CD4-positive, alpha-beta T cell treated with Interleukin-10 for 1 hour (primary cell): ENCODE measurements around the gene VPS45.
"Not testable (repeated sequence)": the region's sequence is repeated elsewhere in the genome, so short reads cannot be mapped to it uniquely, and the experiment has no call there.

ENCODE experiments used
- DNase-seq: peaks from one replicate; pipeline ENCODE4 v3.0.0-alpha.2; 2020

Gene VPS45

GRCh38 chr1:150161747-150162581 lies 94.4 kb downstream of the VPS45 start:
- no peak for DNase-seq

GRCh38 chr1:150162582-150162861 lies 94.9 kb downstream of the VPS45 start:
- DNase-seq: no peak

GRCh38 chr1:150162862-150163706 lies 95.5 kb downstream of the VPS45 start:
- no peak for DNase-seq

- DNase-seq: no peak
Measured at GRCh38 chr1:150164224-150164623, 96.6 kb downstream of the VPS45 start.

- no peak for DNase-seq
Measured at GRCh38 chr1:150164779-150165178, 97.2 kb downstream of the VPS45 start.

GRCh38 chr1:150165622-150166612 lies 98.3 kb downstream of the VPS45 start:
- DNase-seq: peak; percentile 62

- DNase-seq: peak; percentile 62
Measured at GRCh38 chr1:150168960-150169601, 101.5 kb downstream of the VPS45 start.

GRCh38 chr1:150171801-150172200 lies 104.2 kb downstream of the VPS45 start:
- no peak for DNase-seq

GRCh38 chr1:150173141-150173585 lies 105.6 kb downstream of the VPS45 start:
- DNase-seq: no peak

GRCh38 chr1:150176593-150176992 lies 109.0 kb downstream of the VPS45 start:
- DNase-seq: no peak

GRCh38 chr1:150178548-150178947 lies 111.0 kb downstream of the VPS45 start:
- DNase-seq: no peak

- no peak for DNase-seq
Measured at GRCh38 chr1:150179867-150180266, 112.3 kb downstream of the VPS45 start.

GRCh38 chr1:150180474-150180873 lies 112.9 kb downstream of the VPS45 start:
- DNase-seq: no peak

GRCh38 chr1:150182247-150182646 lies 114.7 kb downstream of the VPS45 start:
- no peak for DNase-seq

- DNase-seq: no peak
Measured at GRCh38 chr1:150183061-150183460, 115.5 kb downstream of the VPS45 start.

- no peak for DNase-seq
Measured at GRCh38 chr1:150185481-150185880, 117.9 kb downstream of the VPS45 start.

GRCh38 chr1:150186438-150186788 lies 118.8 kb downstream of the VPS45 start:
- not testable (repeated sequence) for DNase-seq

- peak; percentile 65 for DNase-seq
Measured at GRCh38 chr1:150186789-150187559, 119.4 kb downstream of the VPS45 start.

- no peak for DNase-seq
Measured at GRCh38 chr1:150187560-150187931, 120.0 kb downstream of the VPS45 start.

GRCh38 chr1:150192012-150192411 lies 124.4 kb downstream of the VPS45 start:
- DNase-seq: no peak

- no peak for DNase-seq
Measured at GRCh38 chr1:150194381-150195031, 126.9 kb downstream of the VPS45 start.
